Keratinocyte (primary cell): ENCODE results near the gene C12orf75.

Experiments
- EZH2 ChIP-seq: IDR thresholded peaks from one replicate; pipeline ENCODE4 v1.6.1; 2012; ENCODE audit warnings: inconsistent platforms, mild to moderate bottlenecking, low read length, moderate library complexity
- TF ChIP-seq, protein P1 (sequence below), 3 experiments: IDR thresholded peaks in 1 of 3; conservative IDR thresholded peaks in 1 of 3; optimal IDR thresholded peaks in 1 of 3; 2 replicates in 2 of 3; 3 replicates in 1 of 3; pipeline versions ENCODE3 to v1.5.1; 2011; ENCODE audit warnings: low read length in 3 of 3, mild to moderate bottlenecking in 3 of 3, moderate library complexity in 2 of 3, control low read depth in 1 of 3, inconsistent platforms in 1 of 3; ENCODE audit not compliant: insufficient read depth in 2 of 3; ENCODE audit errors: extremely low read depth in 1 of 3

GRCh38 chr12:105331805-105332251, 1.3 kb downstream of the C12orf75 start:
- TF ChIP-seq, protein P1, sequence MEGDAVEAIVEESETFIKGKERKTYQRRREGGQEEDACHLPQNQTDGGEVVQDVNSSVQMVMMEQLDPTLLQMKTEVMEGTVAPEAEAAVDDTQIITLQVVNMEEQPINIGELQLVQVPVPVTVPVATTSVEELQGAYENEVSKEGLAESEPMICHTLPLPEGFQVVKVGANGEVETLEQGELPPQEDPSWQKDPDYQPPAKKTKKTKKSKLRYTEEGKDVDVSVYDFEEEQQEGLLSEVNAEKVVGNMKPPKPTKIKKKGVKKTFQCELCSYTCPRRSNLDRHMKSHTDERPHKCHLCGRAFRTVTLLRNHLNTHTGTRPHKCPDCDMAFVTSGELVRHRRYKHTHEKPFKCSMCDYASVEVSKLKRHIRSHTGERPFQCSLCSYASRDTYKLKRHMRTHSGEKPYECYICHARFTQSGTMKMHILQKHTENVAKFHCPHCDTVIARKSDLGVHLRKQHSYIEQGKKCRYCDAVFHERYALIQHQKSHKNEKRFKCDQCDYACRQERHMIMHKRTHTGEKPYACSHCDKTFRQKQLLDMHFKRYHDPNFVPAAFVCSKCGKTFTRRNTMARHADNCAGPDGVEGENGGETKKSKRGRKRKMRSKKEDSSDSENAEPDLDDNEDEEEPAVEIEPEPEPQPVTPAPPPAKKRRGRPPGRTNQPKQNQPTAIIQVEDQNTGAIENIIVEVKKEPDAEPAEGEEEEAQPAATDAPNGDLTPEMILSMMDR (optimal IDR thresholded peaks at IDR 0.05 in 1 of 3, IDR thresholded peaks at IDR 0.05 in 1 of 3, conservative IDR thresholded peaks at IDR 0.05 in 1 of 3; ENCODE audit: extremely low read depth in 1 of 3, insufficient read depth in 2 of 3, low read length in 3 of 3), result no peak
- TF ChIP-seq EZH2, result no peak
